HG03432 (cell line): ENCODE data around the gene GPRIN1.

Source experiments
- ATAC-seq: cut with Tn5 transposase; IDR thresholded peaks from one replicate; pipeline ENCODE4 v1.9.1; 2021; ENCODE audit warnings: mild to moderate bottlenecking, moderate library complexity; ENCODE audit not compliant: unreplicated experiment

GPRIN1 gene

GRCh38 chr5:176643491-176644219, 33.7 kb upstream of the GPRIN1 start:
- ATAC-seq = no peak

GRCh38 chr5:176642675-176643490, 32.9 kb upstream of the GPRIN1 start:
- ATAC-seq = no peak

- no peak for ATAC-seq
Measured at GRCh38 chr5:176640616-176641015, 30.7 kb upstream of the GPRIN1 start.

GRCh38 chr5:176639981-176640380, 30.0 kb upstream of the GPRIN1 start:
- ATAC-seq = no peak

GRCh38 chr5:176639208-176639607, 29.3 kb upstream of the GPRIN1 start:
- ATAC-seq = no peak

- no peak for ATAC-seq
Measured at GRCh38 chr5:176638437-176638836, 28.5 kb upstream of the GPRIN1 start.

GRCh38 chr5:176637556-176637955, 27.6 kb upstream of the GPRIN1 start:
- no peak for ATAC-seq

GRCh38 chr5:176636426-176636825, 26.5 kb upstream of the GPRIN1 start:
- ATAC-seq = no peak

GRCh38 chr5:176633598-176633997, 23.6 kb upstream of the GPRIN1 start:
- no peak for ATAC-seq

GRCh38 chr5:176632745-176633144, 22.8 kb upstream of the GPRIN1 start:
- ATAC-seq = no peak

GRCh38 chr5:176631383-176632200, 21.6 kb upstream of the GPRIN1 start:
- no peak for ATAC-seq

- ATAC-seq = no peak
Measured at GRCh38 chr5:176630681-176631222, 20.8 kb upstream of the GPRIN1 start.

- peak; percentile 90 for ATAC-seq
Measured at GRCh38 chr5:176629853-176630680, 20.1 kb upstream of the GPRIN1 start, which contains the start of the genes EIF4E1B and SNCB. TSS of gene EIF4E1B (plus strand) at chr5:176630675. CDS start at chr5:176642788, 12,113 bp downstream. TSS of gene SNCB (minus strand) at chr5:176630534. CDS start at chr5:176629654, 880 bp downstream.

- ATAC-seq = no peak
Measured at GRCh38 chr5:176629317-176629852, 19.4 kb upstream of the GPRIN1 start.

- no peak for ATAC-seq
Measured at GRCh38 chr5:176628406-176629228, 18.7 kb upstream of the GPRIN1 start.

GRCh38 chr5:176627582-176627981, 17.6 kb upstream of the GPRIN1 start:
- ATAC-seq = no peak

GRCh38 chr5:176626876-176627236, 16.9 kb upstream of the GPRIN1 start:
- no peak for ATAC-seq

GRCh38 chr5:176625966-176626875, 16.3 kb upstream of the GPRIN1 start:
- ATAC-seq = no peak
